ENCODE results near the gene LRGUK.

DNA sequence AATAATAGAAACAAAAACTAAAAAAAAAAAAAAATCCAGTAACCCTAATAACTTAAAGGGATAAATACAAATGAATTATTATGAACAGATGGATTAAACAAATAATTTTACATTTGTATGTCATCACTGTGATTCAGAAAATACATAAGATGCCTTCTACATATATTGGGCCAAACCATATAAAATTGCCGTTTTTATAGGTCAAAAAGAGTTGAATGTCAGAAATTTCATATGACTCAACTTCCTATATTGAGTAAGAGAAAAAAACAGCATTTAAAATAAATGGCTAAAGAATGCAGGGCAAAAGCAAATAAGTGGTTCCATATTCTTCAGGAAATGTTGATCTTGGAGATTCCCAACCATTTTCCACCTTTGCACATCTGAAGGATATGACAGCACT is 180.2 kb downstream of the LRGUK start:
- TF ChIP-seq, protein P1, sequence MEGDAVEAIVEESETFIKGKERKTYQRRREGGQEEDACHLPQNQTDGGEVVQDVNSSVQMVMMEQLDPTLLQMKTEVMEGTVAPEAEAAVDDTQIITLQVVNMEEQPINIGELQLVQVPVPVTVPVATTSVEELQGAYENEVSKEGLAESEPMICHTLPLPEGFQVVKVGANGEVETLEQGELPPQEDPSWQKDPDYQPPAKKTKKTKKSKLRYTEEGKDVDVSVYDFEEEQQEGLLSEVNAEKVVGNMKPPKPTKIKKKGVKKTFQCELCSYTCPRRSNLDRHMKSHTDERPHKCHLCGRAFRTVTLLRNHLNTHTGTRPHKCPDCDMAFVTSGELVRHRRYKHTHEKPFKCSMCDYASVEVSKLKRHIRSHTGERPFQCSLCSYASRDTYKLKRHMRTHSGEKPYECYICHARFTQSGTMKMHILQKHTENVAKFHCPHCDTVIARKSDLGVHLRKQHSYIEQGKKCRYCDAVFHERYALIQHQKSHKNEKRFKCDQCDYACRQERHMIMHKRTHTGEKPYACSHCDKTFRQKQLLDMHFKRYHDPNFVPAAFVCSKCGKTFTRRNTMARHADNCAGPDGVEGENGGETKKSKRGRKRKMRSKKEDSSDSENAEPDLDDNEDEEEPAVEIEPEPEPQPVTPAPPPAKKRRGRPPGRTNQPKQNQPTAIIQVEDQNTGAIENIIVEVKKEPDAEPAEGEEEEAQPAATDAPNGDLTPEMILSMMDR (IDR thresholded peaks at IDR 0.05), result no peak
- TF ChIP-seq POLR2A (IDR thresholded peaks at IDR 0.05), result no peak
- no peak for TF ChIP-seq EP300 (IDR thresholded peaks at IDR 0.05; ENCODE audit: low read depth)

Measured in transverse colon (tissue), 3 donors.